HG02938 (cell line): ENCODE results near the gene FSD1L.
A peak's percentile ranks its signal among the peaks of the same experiment; 100 is the strongest.

ENCODE experiments used
- ATAC-seq: cut with Tn5 transposase; IDR thresholded peaks from one replicate; pipeline ENCODE4 v1.9.1; 2021; ENCODE audit warnings: mild to moderate bottlenecking, moderate library complexity; ENCODE audit not compliant: unreplicated experiment

The FSD1L gene

GRCh38 chr9:105447814-105448812 is at the start of gene FSD1L:
TSS of gene FSD1L (plus strand) at chr9:105448034. CDS start at chr9:105448221, 187 bp downstream.
- ATAC-seq = peak; percentile 90

- no peak for ATAC-seq
Observed at GRCh38 chr9:105399117-105399516, 48.7 kb upstream of the FSD1L start.

DNA sequence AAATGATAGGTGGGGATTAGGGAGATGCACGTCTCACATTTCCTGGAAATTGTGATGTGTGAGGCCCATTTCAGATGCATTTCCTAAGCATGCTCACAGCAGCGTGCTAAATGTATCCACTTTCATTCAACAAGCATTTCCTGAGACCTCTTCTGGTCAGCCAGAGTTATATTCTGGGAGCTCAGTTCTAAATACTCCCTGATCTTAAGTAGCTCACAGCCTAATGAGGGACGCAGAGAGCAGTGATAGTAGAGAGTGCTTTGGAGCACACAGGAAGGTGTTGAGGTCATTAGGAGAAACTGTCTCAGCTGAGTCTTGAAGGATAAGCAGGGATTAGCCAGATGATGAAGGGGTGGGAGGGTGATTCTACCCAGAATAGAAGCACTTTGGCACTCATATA is 46.2 kb upstream of the FSD1L start:
- no peak for ATAC-seq

- ATAC-seq = no peak
Observed at GRCh38 chr9:105403552-105404248, 44.1 kb upstream of the FSD1L start.

DNA sequence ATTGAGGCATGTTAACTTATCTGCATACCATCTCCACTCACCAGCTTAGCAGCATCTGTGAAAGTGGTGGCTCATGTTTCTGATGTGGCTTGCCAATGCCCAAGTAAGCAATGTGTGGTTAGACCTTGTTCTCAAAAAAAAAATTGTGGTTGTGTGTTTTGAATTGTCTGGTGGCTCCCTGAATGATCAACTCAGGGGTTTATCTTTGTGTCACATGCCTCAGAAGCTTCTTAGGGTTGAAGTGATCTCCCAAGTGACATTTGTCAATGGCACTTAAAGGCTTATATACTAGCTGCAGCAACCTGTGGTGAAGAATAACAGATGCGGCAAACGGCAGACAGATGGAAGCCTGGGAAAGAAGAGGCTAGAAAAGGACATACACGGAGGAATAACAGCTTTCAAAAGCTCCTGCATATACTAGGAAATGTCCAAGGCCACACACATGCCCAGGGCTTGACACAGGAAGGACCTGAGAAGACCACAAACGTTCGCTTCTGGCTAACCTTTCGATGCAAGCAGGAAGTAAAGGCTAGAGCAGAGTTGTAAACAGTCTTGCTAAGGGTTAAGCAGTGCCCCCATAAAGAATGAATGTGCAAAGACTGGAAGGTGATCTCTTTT is 42.2 kb upstream of the FSD1L start:
- ATAC-seq = peak; percentile 96

DNA sequence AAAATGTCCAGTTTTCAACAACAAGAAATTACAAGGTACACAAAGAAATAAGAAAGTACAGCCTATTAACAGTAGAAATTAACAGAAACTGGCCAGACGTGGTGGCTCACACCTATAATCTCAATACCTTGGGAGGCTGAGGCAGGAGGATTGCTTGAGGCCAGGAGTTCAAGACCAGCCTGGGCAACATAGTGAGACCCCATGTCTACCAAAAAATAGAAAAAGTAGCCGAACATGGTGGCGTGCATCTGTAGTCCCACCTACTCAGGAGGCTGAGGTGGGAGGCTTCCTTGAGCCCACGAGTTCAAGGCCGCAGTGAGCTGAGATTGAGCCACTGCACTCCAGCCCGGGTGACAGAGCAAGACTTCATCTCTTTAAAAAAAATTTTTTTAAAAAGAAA is 41.5 kb upstream of the FSD1L start:
- ATAC-seq = no peak

GRCh38 chr9:105413525-105413924 is 34.3 kb upstream of the FSD1L start:
- no peak for ATAC-seq

GRCh38 chr9:105414947-105415661 is 32.7 kb upstream of the FSD1L start:
- ATAC-seq = peak; percentile 85

DNA sequence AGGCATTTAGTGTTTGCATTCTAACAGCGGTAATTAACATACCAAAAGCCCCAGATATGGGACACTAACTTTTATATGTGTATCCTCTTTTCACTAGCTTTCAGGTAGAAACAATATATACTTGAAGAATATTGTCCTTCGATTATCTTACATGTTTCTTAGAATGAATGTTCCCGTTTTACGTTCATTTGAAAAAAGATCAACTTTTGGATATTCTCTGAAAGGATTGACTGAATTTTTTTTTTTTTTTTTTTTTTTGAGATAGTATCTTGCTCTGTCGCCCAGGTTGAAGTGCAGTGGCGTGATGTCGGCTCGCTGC is 32.2 kb upstream of the FSD1L start:
- no peak for ATAC-seq

DNA sequence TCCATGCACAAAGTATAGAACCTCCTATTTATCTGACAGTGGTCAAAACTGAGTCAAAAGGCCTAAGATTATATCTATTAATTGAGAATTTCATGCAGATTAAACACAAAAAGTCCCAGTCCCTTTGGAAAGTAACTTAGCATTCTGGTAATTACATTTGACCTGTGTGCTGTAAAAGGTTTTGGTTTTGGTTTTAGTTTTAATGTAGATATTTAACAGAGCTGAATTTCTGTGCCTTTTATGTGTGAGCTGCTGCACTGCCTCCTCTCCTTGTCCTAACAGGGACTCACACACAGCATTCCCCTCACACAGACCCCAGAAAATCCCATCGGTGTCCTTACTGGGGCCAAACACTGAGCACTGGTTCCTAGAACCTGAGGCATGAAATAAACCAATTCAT is 31.0 kb upstream of the FSD1L start:
- ATAC-seq = peak; percentile 52

DNA sequence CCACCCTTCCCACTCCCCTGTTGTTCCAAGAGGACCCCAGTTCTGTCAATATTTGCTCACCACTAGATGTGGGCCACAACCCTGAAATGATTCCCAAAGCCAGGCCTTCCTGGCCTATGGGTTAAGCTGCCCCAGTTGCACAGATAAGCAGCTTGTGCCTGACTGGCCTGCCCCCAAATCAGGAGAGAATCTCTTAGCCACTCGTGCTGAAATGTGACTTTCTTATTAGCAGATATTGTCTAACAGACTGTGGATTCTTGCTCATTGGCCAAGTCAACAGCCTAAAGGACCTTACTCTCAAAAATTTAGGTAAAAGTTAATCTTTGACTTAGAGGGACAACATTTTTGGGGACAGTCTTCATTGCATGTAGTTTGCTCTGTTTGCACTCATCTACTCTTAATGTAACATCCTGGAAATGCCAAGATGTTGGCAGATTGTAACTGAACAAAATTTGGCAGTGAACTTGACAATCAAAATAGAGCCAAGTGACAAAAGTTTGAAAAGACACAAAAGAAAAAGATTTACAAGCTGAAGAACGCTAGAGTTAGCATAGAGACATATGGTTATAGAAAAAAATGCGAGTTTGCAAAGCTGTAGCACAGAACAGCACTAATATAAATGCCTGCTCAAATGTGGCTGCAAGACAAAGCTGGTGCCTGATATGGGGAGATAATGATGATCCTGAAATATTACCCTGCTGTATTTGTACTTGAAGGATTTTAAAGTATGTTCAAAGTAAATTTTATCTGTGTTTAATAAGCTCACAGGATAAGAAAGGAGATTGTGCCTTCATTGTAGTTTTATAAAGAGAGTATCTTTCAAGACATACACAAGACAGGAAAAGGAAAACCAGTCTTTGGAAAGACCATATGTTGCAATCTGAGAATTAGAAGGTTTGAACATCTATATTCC is 29.0 kb upstream of the FSD1L start:
- ATAC-seq = no peak

DNA sequence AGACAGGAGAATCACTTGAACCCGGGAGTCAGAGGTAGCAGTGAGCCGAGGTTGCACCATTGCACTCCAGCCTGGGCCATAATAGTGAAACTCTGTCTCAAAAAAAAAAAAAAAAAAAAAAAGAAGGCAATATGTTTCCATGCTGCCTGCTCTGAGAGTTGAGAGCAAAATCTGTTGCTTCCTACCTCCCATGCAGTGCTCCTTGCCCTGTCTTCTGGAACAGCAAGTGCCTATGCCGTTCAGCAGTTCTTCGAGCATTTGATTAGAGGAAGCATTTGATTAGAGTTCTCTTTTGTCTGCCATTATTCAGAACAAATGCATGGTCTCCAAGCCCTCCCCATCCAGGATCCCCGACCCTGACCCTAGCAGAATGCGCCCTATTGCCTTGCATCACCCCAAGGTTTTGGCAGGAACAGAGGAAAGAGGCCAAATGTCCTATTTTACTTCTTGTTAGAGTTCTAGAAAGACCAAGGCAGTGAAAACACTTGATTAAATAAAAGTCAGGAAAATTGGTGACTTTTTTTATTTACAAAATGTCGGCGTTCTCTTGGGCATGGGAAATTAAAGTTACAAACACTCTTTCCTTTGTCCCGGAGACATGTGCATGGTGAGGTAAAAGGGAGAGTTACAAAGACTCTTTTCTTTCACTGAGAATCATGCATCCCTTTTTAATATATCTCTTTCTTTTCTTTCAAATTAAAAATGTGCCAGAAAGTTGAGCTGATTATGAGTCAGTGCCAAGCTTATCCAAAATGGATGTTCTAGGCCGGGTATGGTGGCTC is 27.8 kb upstream of the FSD1L start:
- ATAC-seq = no peak

DNA sequence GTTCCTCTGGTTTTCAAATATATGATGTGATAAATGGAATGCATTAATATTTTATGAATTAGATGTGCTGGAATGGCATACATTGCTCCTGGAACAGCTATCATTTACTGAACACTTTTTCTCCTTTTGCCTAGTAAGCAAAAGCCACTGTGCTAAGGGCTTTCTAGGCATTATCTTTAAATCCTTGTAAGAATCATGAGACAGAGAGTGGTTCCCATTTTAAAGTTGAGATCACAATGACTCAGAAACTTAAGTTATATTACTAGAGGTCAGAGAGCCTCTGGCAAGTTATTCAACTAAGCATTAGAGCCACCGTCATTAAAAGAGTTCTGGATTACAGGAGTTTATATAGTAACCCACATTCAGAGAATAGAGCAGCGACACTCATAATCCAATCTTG is 26.7 kb upstream of the FSD1L start:
- no peak for ATAC-seq

- no peak for ATAC-seq
Observed at GRCh38 chr9:105421864-105422263, 26.0 kb upstream of the FSD1L start.

- peak; percentile 73 for ATAC-seq
Observed at GRCh38 chr9:105425816-105426433, 21.9 kb upstream of the FSD1L start.

GRCh38 chr9:105426657-105427056 is 21.2 kb upstream of the FSD1L start:
- no peak for ATAC-seq

DNA sequence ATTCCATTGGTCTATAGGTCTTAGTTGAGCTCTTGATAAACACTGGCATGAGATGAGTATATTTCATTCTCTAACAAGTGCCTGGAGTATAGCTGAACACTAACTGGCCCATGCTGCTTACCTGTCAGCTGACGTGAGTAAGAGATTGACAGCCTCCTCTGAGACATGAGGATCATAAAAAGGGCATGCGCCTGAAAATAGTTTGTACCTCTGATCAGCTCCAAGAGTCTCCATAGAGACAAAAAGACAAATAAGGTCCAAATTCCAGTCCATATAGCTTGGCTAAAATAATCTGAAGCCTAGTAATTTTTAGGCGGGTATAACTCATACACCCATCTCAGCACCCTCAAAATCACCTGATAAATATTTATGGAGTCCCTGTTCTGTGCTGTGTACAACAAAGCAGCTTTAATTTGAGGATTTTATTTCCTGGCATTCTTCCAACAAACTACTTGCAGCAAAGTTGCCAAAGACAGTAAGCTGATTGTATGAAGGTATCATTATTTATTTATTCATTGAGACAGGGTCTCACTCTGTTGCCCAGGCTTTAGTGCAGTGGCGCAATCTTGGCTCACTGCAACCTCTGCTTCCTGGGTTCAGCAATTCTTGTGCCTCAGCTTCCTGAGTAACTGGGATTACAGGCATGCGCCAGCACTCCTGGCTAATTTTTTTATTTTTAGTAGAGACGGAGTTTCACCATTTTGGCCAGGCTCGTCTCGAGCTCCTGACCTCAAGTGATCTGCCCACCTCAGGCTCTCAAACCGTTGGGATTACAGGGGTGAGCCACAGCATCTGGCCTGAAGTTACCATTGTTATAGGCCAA is 16.2 kb upstream of the FSD1L start:
- ATAC-seq = no peak

DNA sequence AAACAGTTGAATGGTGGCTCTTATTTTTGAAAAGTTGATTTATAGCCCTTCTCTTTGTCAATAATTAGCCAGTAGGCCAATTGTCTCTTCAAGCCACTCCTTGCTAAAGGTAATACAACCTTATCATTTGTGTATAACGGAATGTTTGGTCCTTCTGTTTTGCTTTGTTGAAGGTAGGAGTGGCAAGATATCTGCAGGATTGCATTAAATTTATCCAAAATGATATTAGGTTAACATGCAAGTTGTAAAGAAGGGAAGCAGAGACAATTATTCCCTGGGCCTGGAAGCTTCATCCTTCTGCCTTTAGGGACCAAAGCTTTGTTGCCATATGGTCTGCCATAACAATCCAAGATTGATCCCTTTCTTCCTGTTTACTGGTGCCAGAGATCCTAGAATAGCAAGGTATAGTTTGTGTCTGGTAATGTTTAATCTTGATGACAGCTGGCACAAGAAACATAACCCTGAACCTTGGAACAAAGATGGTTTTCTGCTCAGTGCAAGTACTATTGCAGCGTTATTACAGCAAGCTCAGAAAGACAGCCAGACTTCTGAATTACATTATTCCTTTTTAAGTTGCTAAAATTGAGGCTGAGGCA is 15.5 kb upstream of the FSD1L start:
- no peak for ATAC-seq
